ENCODE measurements around the gene TVP23A. TPM values are rescaled to one million over a fixed set of nuclear protein-coding genes. Genes with fewer than 3 reads are reported as not detected.

The TVP23A gene
- total RNA-seq, 6 experiments from 2014 or later, result not detected

GRCh38 chr16:10753670-10754069 lies 64.9 kb downstream of the TVP23A start:
- no peaks in the 10 kb centered on the region for H3K9me3 Mint-ChIP-seq
- DNase-seq, result no peak
- H3K27me3 Mint-ChIP-seq (ENCODE audit: insufficient read depth), result no peaks in the 10 kb centered on the region
- no peak for TF ChIP-seq CTCF (IDR thresholded peaks at IDR 0.05)
- H3K27ac Mint-ChIP-seq, result no peak overlapping the region
- H3K36me3 Mint-ChIP-seq (ENCODE audit: low read depth), result peaks cover 2% of the 10 kb centered on the region
- peaks cover 28% of the 10 kb centered on the region for H3K4me1 Mint-ChIP-seq (ENCODE audit: low read depth)
- H3K4me3 Mint-ChIP-seq, result no peak overlapping the region

- DNase-seq, result no peak
- H3K4me3 Mint-ChIP-seq, result no peak overlapping the region
- peaks cover 33% of the 10 kb centered on the region for H3K4me1 Mint-ChIP-seq (ENCODE audit: low read depth)
- TF ChIP-seq CTCF (IDR thresholded peaks at IDR 0.05), result no peak
- H3K27ac Mint-ChIP-seq, result no peak overlapping the region
- H3K36me3 Mint-ChIP-seq (ENCODE audit: low read depth), result no peaks in the 10 kb centered on the region; the same call in 1 of the 2 replicates
- H3K27me3 Mint-ChIP-seq (ENCODE audit: insufficient read depth), result no peaks in the 10 kb centered on the region
- H3K9me3 Mint-ChIP-seq, result no peaks in the 10 kb centered on the region
These were observed 65.6 kb downstream of the TVP23A start for GRCh38 chr16:10752843-10753523.

GRCh38 chr16:10751291-10751697 lies 67.3 kb downstream of the TVP23A start:
- Mint-ChIP-seq H3K4me1 (ENCODE audit: low read depth) (peaks cover 33% of the 10 kb centered on the region), H3K36me3 (ENCODE audit: low read depth) (no peaks in the 10 kb centered on the region; the same call in 1 of the 2 replicates), H3K27me3 (ENCODE audit: insufficient read depth) (no peaks in the 10 kb centered on the region), H3K9me3 (no peaks in the 10 kb centered on the region), H3K4me3 (no peak overlapping the region), H3K27ac (no peak overlapping the region)
- no peak for DNase-seq
- TF ChIP-seq CTCF (IDR thresholded peaks at IDR 0.05), result no peak

GRCh38 chr16:10750793-10751192 lies 67.8 kb downstream of the TVP23A start:
- Mint-ChIP-seq H3K4me3 (no peak overlapping the region), H3K36me3 (ENCODE audit: low read depth) (no peaks in the 10 kb centered on the region; the same call in 1 of the 2 replicates), H3K27ac (no peak overlapping the region), H3K9me3 (no peaks in the 10 kb centered on the region), H3K27me3 (ENCODE audit: insufficient read depth) (no peaks in the 10 kb centered on the region), H3K4me1 (ENCODE audit: low read depth) (peaks cover 32% of the 10 kb centered on the region)
- TF ChIP-seq CTCF (IDR thresholded peaks at IDR 0.05), result no peak
- no peak for DNase-seq

- Mint-ChIP-seq H3K9me3 (no peaks in the 10 kb centered on the region), H3K27ac (no peak overlapping the region; the same call in 1 of the 2 replicates), H3K27me3 (ENCODE audit: insufficient read depth) (no peaks in the 10 kb centered on the region; the same call in 1 of the 2 replicates), H3K36me3 (ENCODE audit: low read depth) (peaks cover 4% of the 10 kb centered on the region; the same call in 1 of the 2 replicates), H3K4me3 (no peak overlapping the region), H3K4me1 (ENCODE audit: low read depth) (peaks cover 45% of the 10 kb centered on the region)
- TF ChIP-seq CTCF (IDR thresholded peaks at IDR 0.05), result no peak
- DNase-seq, result no peak
These were observed 72.8 kb downstream of the TVP23A start for GRCh38 chr16:10745841-10746240.

All from HFFc6 (cell line).